MM.1S (cell line): ENCODE results near the gene PSTPIP1.

Source experiments
- DNase-seq: peaks from one replicate; pipeline ENCODE4 v3.0.0-alpha.2; 2015
- H2AFZ ChIP-seq: fragments of 300-600 bp; sonication (generic); 2 replicates; pipeline ENCODE4 v1.6.0; 2016; ENCODE audit warnings: antibody characterized with exemption, low read length
- H3F3A ChIP-seq: fragments of 300-600 bp; sonication (generic); 2 replicates; pipeline ENCODE4 v1.6.1; 2016; ENCODE audit warnings: mild to moderate bottlenecking, antibody characterized with exemption, low read length, moderate library complexity, mixed read lengths; ENCODE audit not compliant: insufficient read depth
- H3K27ac ChIP-seq: fragments of 300-600 bp; sonication (generic); 2 replicates; pipeline ENCODE4 v1.5.1; 2016; ENCODE audit warnings: mild to moderate bottlenecking, low read length
- H3K27me3 ChIP-seq: fragments of 300-600 bp; sonication (generic); replicated peaks from 2 replicates; pipeline ENCODE4 v1.6.0; 2016; ENCODE audit warnings: low read length; ENCODE audit not compliant: insufficient read depth
- H3K36me3 ChIP-seq: fragments of 300-600 bp; sonication (generic); replicated peaks from 2 replicates; pipeline ENCODE4 v1.6.1; 2016; ENCODE audit warnings: mild to moderate bottlenecking, low read length, mixed read lengths; ENCODE audit not compliant: insufficient read depth
- H3K4me1 ChIP-seq: fragments of 300-600 bp; sonication (generic); 2 replicates; pipeline ENCODE4 v1.6.1; 2016; ENCODE audit warnings: low read length, mixed read lengths
- H3K4me2 ChIP-seq: fragments of 300-600 bp; sonication (generic); 2 replicates; pipeline ENCODE4 v1.6.0; 2016; ENCODE audit warnings: low read depth, low read length
- H3K4me3 ChIP-seq: fragments of 300-600 bp; sonication (generic); 2 replicates; pipeline ENCODE4 v1.5.1; 2016; ENCODE audit warnings: low read length, mixed read lengths
- H3K79me2 ChIP-seq: fragments of 300-600 bp; sonication (generic); 2 replicates; pipeline ENCODE4 v1.6.1; 2016; ENCODE audit warnings: mixed run types, low read length, mixed read lengths
- H3K9ac ChIP-seq: fragments of 300-600 bp; sonication (generic); 2 replicates; pipeline ENCODE4 v1.6.1; 2016; ENCODE audit warnings: low read length, mixed read lengths
- H3K9me2 ChIP-seq: fragments of 300-600 bp; sonication (generic); replicated peaks from 2 replicates; pipeline ENCODE4 v1.6.1; 2016; ENCODE audit warnings: mild to moderate bottlenecking, low read length, mixed read lengths; ENCODE audit not compliant: insufficient read depth
- H3K9me3 ChIP-seq: fragments of 300-600 bp; sonication (generic); replicated peaks from 2 replicates; pipeline ENCODE4 v1.6.1; 2016; ENCODE audit warnings: mild to moderate bottlenecking, low read length, mixed read lengths; ENCODE audit not compliant: insufficient read depth
- H4K20me1 ChIP-seq: fragments of 300-600 bp; sonication (generic); 2 replicates; pipeline ENCODE4 v1.6.1; 2016; ENCODE audit warnings: mild to moderate bottlenecking, low read length, moderate library complexity, mixed read lengths; ENCODE audit not compliant: insufficient read depth
- CTCF ChIP-seq: fragments of 300-600 bp; sonication (generic); IDR thresholded peaks from 2 replicates; pipeline ENCODE4 v1.5.1; 2016; ENCODE audit warnings: antibody characterized with exemption, low read length, mixed read lengths
- EZH2 ChIP-seq: fragments of 300-600 bp; sonication (generic); optimal IDR thresholded peaks from 2 replicates; pipeline ENCODE3; 2017; ENCODE audit warnings: low read depth, mild to moderate bottlenecking, antibody characterized with exemption, low read length, mixed read lengths
- EZH2phosphoT487 ChIP-seq: fragments of 300-600 bp; sonication (generic); IDR thresholded peaks from 2 replicates; pipeline ENCODE4 v1.6.1; 2018; ENCODE audit warnings: antibody characterized with exemption, low read length

The PSTPIP1 gene

GRCh38 chr15:77010312-77010686 is 15.4 kb downstream of the PSTPIP1 start:
- Histone ChIP-seq H3K9me2 (no peaks in the 10 kb centered on the region), H3K27me3 (no peaks in the 10 kb centered on the region), H3K4me2 (no peak overlapping the region), H2AFZ (no peak overlapping the region), H3K9ac (no peak overlapping the region), H4K20me1 (no peaks in the 10 kb centered on the region), H3K27ac (no peak overlapping the region), H3K4me3 (no peak overlapping the region), H3K4me1 (no peaks in the 10 kb centered on the region), H3K79me2 (no peaks in the 10 kb centered on the region), H3K36me3 (no peaks in the 10 kb centered on the region), H3F3A (no peaks in the 10 kb centered on the region), H3K9me3 (no peaks in the 10 kb centered on the region)
- TF ChIP-seq EZH2 = no peak
- DNase-seq = no peak

DNA sequence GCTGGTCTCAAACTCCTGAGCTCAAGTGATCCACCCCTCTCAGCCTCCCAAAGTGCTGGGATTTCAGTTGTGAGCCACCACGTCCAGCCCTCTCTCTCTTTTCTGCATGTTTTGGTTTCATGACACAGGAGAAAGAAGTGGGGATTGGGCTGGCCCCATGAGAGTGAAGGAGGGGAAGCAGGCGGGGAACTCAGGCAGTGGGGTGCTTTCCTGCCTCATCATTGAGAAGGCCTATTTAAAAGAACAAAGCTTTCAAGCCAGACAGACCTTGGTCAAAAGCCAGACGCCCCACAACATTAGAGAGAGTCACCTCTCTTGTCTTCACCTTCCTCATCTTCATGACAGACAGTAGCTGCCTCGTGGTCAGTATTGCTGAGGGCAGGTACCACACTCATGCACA is 15.9 kb downstream of the PSTPIP1 start:
- H3K27me3 ChIP-seq = no peaks in the 10 kb centered on the region
- H3K9me2 ChIP-seq = no peaks in the 10 kb centered on the region
- TF ChIP-seq EZH2phosphoT487 = no peak
- no peak for TF ChIP-seq EZH2
- TF ChIP-seq CTCF = no peak
- H3F3A ChIP-seq = no peaks in the 10 kb centered on the region
- no peak overlapping the region for H3K27ac ChIP-seq
- no peaks in the 10 kb centered on the region for H3K79me2 ChIP-seq
- no peaks in the 10 kb centered on the region for H3K36me3 ChIP-seq
- no peak overlapping the region for H2AFZ ChIP-seq
- no peak overlapping the region for H3K9ac ChIP-seq
- H3K4me3 ChIP-seq = no peak overlapping the region
- no peak for DNase-seq
- no peaks in the 10 kb centered on the region for H3K9me3 ChIP-seq
- no peak overlapping the region for H3K4me2 ChIP-seq
- no peaks in the 10 kb centered on the region for H3K4me1 ChIP-seq
- no peaks in the 10 kb centered on the region for H4K20me1 ChIP-seq

- H3K4me3 ChIP-seq = no peak overlapping the region
- no peak overlapping the region for H3K4me2 ChIP-seq
- no peaks in the 10 kb centered on the region for H3K9me3 ChIP-seq
- no peaks in the 10 kb centered on the region for H3K4me1 ChIP-seq
- no peak overlapping the region for H3K9ac ChIP-seq
- no peaks in the 10 kb centered on the region for H3F3A ChIP-seq
- no peak overlapping the region for H3K27ac ChIP-seq
- no peaks in the 10 kb centered on the region for H3K79me2 ChIP-seq
- no peak overlapping the region for H2AFZ ChIP-seq
- H3K9me2 ChIP-seq = no peaks in the 10 kb centered on the region
- H4K20me1 ChIP-seq = no peaks in the 10 kb centered on the region
- no peak for DNase-seq
- no peak for TF ChIP-seq EZH2
- no peak for TF ChIP-seq CTCF
- TF ChIP-seq EZH2phosphoT487 = no peak
- H3K36me3 ChIP-seq = no peaks in the 10 kb centered on the region
- no peaks in the 10 kb centered on the region for H3K27me3 ChIP-seq
Measured at GRCh38 chr15:77012117-77012712, 17.3 kb downstream of the PSTPIP1 start.

DNA sequence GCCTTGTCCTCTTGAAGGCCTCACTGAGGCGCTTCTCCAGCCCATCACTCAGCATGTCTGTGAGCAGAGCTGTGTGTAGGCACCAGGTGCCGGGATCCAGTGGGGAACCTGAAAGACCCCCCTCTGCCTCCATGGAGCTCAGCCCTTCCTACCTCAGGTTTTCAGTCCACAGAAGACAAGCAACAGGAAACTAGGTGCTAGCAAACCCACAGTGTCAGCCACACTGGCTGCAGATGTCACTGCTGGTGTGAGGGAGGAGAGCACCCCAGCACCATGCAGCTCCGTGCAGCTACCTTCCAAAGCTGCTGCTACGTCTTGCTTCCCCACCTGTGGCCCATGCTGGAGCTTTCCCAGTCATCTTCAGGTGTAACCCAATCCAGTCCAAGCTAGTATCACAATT is 17.9 kb downstream of the PSTPIP1 start:
- DNase-seq = no peak
- H3K9ac ChIP-seq = no peak overlapping the region
- H3F3A ChIP-seq = no peaks in the 10 kb centered on the region
- H3K9me3 ChIP-seq = no peaks in the 10 kb centered on the region
- H3K27ac ChIP-seq = no peak overlapping the region
- TF ChIP-seq CTCF (no peak), EZH2 (no peak), EZH2phosphoT487 (no peak)
- H3K4me3 ChIP-seq = no peak overlapping the region
- H3K4me1 ChIP-seq = no peaks in the 10 kb centered on the region
- H2AFZ ChIP-seq = no peak overlapping the region
- no peaks in the 10 kb centered on the region for H3K27me3 ChIP-seq
- H3K4me2 ChIP-seq = no peak overlapping the region
- H4K20me1 ChIP-seq = no peaks in the 10 kb centered on the region
- no peaks in the 10 kb centered on the region for H3K36me3 ChIP-seq
- H3K9me2 ChIP-seq = no peaks in the 10 kb centered on the region
- H3K79me2 ChIP-seq = no peaks in the 10 kb centered on the region
